Activated gamma-delta T cell treated with Interleukin-2 at 50 U/mL for 16 hours (primary cell): Measurements from ENCODE around the gene FAM47E.

Experiments
- DNase-seq: peaks from one replicate; pipeline ENCODE4 v3.0.0-alpha.2; 2020

Gene FAM47E, protein sequence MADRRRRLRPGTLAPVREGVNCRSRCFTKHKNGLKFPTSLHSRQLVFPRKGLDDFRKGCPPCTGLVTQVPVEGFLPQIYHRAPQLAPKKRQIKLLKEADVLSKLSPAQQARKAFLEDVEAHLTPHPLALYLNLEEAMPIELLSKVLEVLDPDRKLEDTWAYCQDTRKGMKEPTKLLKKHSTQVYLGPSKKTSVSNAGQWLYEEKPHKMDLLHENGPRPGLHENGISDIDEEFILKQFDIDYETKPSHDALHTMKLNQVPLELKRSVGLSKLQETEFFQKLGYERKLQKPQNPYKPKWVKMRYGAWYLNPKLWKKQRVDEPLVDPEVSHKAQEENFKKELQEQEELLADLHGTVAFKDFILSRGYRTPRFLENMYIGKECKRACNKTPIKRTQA

DNA sequence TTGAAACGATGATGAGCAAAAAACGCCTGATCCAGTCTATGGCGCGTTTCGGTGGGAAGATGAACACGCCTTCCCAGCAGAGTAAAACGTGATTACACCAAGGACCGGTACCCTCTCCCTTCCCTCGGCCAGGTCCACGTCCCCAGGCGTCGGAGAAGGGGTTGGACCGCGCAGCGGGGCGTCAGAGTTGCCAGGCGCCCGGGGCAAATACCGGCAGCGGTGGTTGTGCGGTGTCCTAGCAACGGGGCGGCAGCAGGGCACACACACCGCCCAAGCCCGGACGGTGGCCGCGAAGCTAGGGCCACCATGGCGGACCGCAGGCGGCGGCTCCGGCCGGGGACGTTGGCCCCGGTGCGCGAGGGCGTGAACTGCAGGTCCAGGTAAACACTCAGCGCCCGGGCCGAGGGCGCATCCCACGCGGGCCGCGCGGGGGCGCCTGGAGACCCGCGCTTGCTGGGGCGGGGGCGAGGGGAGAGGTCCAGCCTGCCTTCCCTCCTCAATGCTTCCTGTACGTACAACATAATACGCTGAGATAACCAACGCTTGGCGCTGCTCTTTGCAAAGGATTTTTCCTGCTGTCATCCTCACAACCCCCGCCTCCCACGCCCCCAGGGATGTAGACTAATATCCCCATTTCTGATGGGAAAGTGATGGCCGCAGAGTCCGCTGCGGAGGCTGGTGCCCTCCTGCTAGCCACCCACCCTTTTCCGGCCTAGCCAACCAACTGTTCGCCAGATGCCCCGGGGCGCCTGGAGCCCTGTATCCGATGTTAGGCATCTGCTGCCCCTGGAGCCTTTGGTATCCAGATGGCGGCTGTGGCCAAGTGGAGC lies at the start of gene FAM47E:
Gene FAM47E (plus strand): TSS at position 281 of the 830 bp plus-strand sequence. CDS start 26 bp downstream, at position 307.
- DNase-seq: peak; percentile 12

DNA sequence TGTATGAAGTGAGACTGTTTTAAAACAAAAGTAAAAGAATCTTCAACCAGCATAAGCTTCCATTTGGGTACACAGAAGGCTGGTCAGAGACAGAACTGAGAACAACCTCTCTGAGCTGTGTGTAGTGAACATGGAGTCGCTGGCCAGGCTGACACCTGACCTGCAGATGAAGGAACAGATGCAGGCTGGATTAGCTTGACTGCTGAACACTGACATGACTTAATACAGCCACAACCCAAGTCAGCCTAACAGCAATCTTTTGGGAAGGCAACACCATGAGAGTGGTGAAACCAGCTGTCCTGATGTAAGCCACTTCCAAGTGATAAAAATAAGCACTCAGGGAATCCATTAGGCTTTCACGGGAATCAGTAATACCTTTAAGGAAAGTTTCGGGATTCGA lies 48.0 kb upstream of the FAM47E start:
- DNase-seq: no peak

DNA sequence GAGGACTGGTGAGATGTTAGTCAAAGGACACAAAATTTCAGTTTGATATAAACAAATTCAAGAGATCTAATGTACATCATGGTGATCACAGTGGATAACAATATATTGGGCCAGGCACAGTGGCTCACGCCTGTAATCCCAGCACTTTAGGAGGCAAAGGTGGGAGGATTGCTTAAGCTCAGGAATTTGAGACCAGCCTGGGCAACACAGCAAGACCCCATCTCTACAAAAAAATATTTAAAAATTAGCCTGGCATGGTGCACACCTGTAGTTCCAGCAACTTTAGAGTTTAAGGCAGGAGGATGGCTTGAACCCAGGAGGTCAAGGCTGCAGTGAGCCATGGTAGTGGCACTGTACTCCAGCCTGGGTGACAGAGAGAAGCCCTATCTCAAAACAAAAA lies 46.6 kb upstream of the FAM47E start:
- no peak for DNase-seq

DNA sequence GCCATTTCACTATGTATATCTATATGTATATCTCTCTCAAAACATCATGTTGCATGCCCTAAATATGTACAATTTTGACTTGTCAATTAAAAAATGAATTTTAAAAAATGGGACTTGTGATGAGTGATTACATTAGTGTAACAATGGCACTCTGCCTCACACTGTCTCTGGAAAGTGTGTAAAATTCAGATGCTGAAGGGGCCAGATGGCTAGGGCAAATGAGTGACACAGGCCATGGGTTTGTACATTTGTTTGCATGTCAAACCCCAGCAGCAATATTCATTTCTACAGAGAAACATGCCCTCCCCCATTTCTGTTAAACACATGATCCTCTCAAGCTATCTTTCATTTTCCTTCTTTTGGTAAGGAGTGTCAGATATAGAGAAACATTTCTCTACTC lies 46.0 kb upstream of the FAM47E start:
- DNase-seq: no peak

DNA sequence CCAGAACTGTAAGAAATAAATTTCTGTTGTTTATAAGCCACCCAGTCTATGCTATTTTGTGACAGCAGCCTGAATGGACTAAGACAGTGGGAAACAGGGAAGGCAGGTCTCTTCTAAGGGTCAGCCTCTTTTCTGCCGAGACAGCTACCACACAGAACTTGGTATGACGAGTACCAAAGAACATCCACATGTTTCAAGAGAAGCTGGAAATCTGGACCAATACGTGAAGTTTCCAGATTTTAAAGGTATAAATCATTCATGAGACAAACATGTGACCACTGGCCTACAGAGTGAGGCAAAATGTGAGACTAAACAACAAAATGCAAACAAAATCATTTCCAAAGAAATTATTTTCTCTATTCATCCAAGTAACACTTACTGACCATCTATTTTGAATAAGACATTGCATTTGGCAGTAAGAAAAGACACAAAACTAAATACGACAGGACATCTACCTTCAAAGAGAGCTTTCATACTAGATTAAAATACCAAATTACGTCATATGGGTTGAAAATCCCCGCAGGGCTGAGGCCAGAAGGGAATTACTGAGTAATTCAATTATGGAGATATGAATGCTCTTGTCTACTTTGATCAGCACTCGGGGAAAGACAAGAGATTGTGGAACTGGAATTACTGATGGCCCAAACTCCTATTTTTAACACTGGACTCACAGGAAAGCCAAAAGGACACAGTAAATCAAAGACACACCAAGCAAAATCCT lies 45.1 kb upstream of the FAM47E start:
- DNase-seq: no peak

DNA sequence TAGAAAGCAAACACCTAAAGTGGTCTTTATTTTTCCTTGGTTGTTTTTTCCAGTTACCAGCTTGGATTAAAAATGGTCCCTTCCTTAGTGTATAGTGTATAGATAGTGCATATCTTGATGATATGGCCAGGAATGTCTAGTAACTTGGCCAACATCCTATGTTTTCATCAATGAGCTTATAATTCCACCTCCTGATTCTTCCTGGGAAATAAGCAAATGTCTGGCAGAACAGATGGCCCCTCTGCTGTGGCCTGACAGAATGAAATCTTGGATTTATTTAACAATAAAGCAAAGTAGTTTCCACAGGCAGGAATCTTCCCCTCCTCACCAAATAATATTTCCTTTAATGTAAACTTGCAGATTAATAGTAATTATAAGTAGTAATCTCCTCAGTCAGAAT lies 44.0 kb upstream of the FAM47E start:
- DNase-seq: no peak

DNA sequence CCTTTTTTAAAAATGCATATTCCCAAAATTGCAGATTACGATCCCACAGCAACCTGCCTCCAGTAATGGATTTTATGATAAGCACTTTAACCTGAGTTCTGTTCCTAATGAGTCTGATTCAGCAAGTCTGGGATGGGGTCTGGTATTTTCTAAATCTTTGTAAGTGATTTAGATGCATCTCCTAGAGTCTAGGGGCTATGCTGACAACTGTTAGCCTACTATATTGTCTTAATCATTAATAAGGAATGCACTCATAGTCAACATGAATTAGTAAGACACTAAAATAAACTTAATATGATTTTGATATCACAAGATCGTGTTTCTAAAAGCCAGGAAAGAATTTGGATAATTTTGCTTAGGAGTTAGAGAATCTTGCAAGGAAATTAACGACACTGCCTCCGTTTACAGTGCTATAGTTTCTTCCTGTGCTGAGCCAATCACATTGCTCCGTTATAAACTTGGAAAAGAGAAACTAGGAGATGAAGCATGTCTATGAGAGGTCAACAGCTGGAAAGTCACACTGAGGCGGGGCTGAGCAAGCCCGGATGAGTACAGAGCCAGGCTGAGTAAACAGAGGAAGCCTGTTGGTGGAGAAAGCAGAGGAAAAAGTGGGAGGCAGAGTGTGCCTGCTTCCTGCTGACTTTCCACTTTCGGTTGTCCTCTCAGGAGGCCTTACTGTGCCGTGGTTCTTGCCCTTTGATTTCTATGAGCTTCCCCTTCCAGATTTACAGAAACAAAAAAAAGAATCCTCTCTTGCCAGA lies 43.3 kb upstream of the FAM47E start:
- DNase-seq: no peak

DNA sequence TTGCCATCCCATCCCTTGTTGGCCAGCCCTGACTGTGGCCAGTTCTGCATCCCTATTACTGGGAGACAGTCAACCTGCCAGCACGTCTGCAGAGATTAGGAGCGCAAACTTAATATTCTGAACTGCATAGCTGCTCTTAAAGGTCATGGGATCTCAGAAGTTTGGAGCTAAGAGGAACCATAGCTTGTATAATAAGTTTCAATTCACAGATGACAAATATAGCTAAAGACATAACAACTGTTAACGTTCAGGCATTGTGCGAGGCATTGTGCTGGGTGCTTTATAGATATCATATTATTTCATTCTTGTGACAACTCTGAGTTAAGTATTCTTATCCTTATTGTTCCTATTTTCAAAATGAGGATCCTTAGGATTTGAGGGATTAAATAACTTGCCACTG lies 41.6 kb upstream of the FAM47E start:
- DNase-seq: no peak

DNA sequence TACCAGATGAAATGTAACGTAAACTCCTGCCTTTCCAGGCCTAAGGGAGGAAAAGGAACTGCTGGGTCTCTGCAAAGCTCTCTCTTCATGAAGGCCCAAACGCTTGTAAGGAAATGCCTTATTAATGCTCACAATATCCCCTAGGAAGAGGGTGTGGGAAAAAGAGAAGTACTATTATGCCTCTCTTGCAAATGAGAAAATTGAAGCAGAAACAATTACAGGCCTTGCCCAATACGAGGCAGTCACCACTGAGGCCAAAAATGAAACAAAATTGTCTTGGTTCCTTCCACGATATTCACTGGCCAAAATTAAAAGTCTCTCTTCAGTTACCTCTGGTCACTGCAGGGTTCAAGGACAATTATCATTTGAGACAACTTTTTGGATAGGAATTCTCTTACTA lies 41.1 kb upstream of the FAM47E start:
- no peak for DNase-seq

DNA sequence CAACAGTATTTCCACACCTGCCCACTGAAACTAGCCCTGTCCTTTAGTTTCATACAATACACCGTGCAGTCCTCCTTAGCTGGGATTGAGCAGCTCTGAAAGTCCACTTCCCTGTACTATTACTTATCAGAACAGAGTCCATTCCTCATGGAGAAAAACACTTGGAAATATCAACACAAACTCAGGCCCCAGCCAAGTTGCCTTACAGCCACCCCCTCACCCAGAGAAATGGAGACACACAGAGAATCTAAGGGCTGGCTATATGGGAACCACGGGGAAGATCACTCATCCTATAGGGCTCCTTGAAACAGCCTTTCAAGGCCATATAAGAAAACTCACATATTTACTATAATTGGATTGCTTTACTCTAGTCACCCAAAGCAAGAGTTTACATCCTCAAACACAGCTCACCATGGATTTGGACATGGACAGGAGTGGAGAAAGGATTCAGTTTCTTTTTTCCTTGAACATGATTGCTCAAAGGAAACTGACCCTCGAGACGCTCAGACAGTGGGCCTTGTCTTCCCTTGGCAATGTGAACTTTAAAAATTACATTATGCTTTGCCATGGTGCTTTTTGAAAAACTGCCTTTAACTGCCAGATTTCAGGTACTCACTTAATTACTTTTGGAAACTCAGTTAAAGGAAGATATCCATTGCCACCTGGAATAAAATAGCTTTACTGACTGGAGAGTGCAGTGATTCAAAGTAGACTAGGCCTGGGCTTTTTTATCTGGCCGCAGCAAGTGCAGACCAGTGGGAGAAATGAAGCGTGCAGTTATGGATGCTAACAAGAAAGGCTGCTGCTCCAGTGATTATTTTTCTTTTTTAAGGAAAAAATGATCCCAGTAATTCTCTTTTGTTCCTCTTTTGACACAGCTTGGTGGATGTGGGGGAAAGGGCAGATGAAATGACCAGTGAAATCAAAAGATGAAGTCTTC lies 39.5 kb upstream of the FAM47E start:
- no peak for DNase-seq

DNA sequence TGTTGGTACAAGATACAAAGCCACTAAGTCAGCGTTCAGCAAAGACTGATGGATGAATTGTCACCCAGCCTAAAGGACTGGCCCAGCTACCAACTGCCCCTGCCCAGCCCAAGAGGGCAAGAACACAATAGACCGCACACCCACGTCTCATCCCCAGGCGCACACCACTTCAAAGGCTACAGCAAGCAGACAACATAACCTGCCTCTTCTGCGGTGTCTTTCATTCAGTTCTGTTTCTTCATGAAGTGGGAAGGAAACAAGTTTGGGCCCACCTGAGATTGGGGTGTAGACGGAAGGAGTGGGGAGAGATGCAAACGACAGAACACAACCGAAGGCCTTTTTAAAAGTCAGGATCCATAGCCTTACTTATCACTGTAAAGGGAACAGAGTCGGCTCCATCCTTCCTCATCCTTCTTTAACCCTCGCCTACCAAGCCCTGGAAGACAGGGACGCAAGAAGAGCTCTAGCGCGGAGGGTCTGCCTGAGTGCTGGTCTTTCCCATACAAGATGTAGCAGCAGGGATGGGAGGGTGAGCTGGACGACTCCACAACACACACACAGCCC lies 38.6 kb upstream of the FAM47E start:
- peak; percentile 36 for DNase-seq

DNA sequence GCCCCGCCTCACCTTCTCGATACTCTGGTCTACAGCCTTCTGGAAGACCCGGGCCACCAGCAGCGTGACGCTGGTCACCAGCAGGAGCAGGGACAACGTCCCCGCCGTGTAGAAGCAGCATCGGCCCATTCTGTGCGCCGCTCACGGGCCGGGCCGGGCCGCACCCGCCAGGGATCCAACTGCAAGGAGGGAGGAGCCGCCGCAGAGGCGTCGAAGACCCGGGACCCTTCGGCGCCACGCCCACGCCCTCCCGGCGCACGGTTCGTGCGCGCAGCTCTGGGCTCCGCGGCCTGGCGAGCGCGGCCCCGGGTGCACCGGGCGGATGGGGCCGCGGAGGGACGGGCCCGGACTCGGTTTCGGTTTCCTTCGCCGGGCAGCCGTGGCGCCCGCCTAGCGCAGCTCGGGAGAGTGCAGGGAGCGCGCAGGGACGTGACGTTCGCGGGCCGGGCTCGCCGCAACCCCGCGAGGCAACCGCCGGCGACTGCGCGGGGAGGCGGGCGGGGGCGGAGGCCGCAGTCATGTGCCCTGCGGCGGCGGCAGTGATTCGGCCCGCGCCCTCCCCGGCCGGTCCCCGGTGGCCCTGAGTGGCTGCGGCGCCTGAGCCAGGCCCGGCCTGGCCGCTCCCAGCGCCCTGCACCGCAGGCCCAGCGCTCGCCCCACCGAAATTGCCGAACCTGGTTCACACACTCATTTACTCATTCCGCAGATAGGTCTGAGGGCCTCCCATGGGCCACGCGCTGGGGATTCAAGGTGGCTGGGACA lies 37.9 kb upstream of the FAM47E start, which contains the start of gene SCARB2:
Gene SCARB2 (minus strand): TSS at position 410 of the 762 bp plus-strand sequence. CDS start 281 bp downstream, at position 129.
- DNase-seq: peak; percentile 56

DNA sequence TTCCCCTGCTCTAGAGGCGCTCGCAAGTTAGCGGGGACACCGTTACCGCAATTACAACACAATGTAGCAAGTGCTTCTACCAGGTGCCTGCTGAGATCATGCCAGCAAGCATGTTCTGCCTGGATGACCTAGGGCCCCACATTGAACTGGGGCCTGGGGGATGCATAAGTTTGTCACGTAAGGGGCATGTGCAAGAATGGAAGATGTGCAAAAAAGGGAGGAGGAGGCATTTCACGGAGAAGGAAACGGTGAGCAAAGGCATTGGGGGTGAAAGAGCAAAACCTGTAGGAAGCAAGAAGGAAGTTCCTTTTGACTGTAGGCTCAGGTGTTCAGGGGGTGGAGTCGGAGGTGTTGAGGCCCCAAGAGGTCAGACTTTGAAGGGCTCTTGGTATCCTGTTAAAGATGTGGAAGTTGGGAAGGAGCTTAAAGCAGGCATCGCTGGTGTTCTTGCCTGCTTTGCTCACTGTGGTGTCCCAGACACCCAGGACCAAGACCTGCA lies 37.3 kb upstream of the FAM47E start:
- DNase-seq: no peak

DNA sequence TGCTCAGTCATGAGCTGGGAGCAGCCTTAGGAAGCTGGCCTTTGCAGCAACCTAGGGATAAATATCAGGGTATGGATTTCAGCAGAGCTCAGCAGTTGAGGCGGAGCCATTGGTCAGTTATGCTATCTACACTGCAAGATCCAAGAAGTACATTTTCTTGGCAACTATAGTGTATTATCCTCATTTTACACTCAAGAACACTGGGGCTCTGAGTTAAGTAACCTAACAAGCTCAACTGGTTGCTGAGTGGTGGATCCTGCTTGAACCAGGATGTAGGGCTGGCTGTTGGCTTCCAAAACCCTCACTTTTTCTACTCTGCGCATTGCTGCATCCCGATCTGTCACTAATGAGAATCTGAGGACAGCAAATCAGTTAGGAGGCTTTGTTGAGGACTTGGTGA lies 36.4 kb upstream of the FAM47E start:
- no peak for DNase-seq

DNA sequence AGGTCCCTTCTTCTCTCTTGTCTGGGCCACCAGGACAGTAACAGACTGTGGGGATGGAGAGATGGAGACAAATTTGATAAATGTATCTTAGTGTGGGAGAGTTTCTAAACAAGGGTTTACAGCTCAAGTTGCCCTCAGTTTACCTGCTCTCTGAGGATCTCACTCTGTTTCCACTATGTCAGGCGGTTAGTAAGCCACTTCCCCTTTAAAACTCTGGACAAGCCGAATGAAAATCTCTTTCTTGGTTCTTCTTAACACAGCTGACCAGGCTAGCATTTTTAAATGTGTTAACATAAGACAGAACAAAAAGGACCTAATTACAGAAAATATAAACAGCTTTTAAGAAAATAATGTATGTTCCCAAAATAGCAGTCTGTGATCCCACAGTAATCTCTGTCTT lies 35.0 kb upstream of the FAM47E start:
- DNase-seq: no peak

DNA sequence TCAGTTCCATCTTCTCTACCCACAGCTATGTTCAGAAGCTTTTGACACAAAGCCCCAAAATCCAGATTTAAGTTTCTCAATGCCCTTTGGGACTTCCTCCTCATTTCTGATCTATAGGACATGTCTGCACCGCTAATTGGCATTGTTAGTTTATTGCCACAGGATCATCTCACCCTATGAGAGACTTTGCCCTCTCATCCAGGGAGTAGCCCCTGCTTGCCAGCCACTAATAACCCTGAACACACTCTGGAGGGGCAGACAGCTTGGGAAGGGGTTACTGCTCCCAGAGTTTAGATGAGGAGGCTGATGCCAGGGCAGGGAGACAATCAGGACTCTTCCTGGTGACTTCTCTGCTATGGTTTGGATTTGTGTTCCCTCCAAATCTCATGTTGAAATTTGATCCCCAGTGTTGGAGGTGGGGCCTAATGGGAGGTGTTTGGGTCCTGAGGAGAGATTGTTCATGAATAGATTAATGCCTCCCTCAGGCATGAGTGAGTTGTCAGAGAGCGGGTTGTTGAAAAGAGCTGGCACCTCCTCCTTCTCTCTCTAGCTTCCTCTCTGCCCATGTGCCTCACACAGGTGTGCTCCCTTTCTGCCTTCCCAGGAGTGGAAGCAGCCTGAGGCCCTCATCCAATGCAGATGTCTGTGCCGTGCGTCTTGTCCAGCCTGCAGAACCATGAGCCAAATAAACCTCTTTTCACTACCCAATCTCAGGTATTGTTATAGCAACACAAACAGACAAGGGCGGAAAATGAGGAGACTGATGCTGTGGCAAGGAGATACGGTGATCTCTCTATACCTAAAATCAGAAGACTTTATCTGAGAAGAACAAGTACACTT lies 34.3 kb upstream of the FAM47E start:
- DNase-seq: no peak

DNA sequence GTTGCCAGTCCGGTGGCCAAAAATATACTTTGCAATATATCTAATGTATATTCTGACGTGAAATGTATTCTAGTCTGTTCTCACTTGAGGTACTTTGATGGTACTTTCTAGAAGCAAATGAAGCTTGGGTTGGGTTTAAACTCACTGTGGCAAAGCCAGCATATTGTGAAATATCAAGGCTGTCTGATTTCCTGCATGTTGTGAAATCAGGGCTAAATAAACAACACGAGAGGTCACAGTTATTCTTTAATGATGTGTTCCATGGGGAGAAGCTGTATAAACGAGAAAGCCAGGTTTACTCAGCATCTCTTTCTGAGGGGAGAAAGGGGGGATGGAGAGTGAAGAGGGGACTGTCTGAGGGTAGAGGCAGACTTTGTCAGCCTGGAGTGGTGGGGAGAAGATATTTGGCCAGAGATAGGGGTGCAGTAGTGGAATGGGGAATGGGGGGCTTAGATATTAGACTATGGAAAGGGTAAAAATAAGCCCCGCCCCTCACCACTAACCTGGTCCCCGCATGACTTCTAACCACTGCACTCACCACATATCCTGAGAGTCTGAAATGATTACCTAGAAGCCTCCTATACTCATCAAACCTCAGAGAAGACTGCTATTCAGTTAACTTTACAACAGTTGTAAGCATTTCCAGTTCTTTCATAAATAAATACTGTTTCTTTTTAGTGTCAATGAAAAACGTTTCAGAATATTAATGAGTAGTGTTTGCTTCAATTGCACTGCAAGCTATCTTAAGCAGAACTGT lies 32.0 kb upstream of the FAM47E start:
- no peak for DNase-seq

DNA sequence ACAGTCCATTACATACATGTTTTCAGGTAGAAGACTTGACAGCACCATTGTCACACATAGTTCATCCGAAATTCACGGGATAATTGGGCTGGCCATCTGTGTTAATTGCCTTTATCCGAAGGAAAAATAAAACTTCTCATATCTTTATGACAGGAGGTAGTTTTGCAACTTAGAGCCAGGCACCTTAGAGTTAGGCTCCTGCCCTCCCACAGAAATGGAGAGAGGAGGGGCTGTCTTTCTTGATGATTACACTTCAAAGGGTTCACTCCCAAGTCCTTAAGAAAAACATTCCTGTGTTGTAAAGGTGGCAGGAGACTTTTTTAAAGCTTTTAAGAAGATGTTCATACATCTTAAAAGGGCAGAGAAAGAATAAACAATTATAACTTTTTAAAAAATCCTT lies 27.4 kb upstream of the FAM47E start:
- no peak for DNase-seq
